Fibroblast of skin of right biceps (primary cell): ENCODE data around the gene MGAT5B.

ENCODE experiments used
- DNase-seq: peaks from one replicate; pipeline ENCODE4 v3.0.0-alpha.2; 2013

Gene MGAT5B

DNA sequence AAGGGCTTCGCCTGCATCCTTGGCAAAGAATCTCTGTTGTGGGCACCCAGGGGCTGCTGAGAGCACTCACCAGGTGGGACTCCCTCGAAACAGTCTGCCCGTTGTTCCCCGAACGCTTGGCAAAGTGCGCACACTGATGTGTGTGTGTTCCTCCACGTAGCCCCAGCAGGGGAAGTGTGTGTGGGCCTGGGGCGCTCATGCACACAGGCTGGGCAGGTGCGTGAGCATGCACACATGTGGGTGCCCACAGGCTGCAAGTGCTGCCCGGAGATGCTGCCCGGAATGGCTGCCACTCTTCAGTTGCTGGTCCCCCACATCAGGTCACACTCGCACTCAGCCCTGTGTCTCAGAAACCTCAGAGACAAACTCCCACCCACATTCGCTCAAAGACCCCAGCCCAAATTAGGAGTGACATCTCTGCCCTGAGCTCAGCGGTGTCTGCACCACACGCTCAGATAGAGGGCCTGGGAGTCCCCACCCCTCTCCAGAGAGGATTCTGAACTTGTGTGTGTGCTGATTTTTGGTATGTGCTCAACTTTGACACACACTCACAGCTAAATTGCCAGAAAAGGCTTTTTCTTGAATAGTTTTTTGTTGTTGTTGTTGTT lies 119.4 kb downstream of the MGAT5B start:
- no peak for DNase-seq

DNA sequence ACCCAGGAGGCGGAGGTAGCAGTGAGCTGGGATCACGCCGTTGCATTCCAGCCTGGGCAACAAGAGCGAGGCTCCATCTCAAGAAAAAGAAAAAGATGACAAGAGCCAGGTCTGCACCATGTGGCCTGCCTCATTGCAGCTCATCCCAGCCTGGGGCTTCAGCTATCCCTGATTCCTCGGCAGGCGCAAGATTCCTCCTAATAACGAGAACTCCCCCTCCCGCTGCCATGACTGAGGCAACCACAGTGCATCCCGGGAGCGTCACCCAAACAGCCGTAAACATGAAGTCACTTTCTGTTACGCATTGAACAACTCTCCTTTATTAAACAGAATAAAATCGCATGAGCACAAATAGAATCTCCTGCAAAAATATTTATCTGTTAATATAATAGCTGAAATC lies 120.6 kb downstream of the MGAT5B start:
- no peak for DNase-seq

DNA sequence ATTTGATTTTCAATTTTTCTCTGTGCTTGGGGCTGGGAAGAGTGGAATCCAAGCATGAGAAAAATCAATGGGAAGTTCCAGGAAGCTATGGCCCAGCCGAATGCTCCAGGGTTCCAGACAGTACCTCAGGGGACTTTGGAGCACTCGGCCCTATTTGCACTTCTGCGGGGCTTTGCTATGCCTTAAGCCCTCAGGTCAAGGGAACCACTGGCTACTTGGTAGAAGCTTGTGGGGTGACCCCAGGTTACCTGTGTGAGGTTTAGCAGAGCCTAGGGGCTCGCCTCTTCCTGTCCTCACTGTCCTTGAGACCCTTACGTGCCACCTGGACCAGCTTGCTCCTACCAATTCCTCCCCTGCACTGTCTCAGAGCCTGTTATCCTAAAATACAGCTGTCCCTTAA lies 121.3 kb downstream of the MGAT5B start:
- DNase-seq = no peak

DNA sequence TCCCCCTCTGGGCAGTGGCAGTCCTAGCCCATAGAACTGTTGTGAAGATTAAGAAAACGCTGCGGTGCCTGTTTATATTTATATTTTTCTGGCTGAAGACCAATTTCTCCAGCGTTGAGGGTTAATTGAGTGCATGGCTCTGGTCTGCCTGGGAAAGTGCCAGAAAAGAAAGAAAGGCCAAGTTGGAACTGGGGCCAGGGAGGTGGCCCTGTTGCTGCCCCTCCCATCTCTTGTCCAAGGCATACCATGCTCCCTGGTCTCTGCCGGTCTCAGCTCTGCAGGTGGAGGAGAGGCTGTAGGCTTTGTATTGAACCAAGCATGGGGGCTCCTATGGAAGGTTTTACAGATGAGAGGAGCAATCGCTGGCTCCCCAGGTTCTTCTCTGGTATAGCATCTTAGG lies 124.7 kb downstream of the MGAT5B start:
- no peak for DNase-seq

DNA sequence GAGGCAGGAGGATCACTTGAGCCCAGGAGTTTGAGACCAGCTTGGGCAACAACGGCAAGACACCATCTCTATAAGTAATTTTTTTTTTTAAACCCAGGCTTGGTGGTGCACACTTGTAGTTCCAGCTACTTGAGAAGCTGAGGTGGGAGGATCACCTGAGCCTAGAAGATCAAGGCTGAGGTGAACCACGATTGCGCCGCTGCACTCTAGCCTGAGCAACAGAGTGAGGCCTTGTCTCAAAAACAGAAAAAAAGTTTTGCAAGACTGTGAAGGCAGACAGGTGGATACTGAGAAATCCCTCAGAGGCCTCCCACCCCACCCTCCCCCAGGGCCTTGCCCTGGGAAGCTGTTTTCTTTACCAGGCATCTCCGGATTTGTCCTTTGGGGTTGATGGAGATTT lies 125.4 kb downstream of the MGAT5B start:
- DNase-seq = no peak

DNA sequence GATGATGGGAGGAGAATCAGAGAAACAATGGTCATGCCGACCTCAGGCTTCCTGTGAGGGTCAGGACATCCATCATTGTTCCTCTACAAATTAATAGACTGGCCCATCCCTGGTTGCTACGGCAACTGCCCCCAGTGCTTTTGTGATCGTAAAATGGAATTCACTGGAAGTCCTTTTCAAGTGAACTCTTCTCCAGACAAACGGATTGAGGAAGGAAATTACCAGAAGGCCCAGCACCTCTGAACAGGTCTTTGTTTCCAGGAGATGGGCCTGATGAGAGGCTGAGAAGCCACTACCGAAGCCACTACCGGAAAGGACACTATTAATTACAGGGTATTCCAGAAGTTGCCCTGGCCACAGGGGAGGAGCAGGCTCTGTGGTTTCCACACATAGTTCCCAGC lies 126.0 kb downstream of the MGAT5B start:
- no peak for DNase-seq

DNA sequence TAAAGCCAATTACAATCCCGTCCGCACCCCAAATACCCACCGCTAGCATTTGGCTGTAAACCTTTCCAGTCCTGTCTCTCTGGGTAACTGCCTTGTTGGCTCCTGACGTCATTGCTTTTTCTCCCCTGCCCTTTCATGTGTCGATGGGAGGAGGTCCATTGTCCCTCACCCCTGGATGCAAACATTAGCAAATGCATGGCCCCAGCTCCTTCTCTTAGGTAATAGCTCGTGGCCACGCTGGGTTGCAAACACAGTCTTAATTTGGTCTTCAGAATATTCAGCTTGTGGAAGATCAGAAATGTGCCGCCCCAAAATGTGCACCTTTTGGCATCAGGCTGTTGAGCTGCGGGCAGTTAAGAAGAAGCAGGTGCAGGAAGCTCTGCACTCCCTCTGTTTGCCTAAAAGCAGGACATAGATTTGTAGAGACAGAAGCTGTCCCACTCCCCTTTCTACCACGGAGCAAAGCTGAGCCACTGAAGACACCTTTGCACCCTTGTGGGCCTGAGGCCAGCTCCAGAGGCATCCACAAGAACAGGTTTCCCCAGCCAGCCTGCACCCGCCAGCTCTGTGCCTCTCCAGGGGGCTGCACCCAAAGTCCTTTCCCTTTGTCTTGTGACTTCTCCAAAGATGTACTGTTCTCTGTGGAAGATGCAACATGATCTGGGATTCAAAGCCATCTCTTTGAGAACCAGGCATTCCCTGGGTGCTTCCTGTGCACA lies 127.3 kb downstream of the MGAT5B start:
- DNase-seq = no peak

DNA sequence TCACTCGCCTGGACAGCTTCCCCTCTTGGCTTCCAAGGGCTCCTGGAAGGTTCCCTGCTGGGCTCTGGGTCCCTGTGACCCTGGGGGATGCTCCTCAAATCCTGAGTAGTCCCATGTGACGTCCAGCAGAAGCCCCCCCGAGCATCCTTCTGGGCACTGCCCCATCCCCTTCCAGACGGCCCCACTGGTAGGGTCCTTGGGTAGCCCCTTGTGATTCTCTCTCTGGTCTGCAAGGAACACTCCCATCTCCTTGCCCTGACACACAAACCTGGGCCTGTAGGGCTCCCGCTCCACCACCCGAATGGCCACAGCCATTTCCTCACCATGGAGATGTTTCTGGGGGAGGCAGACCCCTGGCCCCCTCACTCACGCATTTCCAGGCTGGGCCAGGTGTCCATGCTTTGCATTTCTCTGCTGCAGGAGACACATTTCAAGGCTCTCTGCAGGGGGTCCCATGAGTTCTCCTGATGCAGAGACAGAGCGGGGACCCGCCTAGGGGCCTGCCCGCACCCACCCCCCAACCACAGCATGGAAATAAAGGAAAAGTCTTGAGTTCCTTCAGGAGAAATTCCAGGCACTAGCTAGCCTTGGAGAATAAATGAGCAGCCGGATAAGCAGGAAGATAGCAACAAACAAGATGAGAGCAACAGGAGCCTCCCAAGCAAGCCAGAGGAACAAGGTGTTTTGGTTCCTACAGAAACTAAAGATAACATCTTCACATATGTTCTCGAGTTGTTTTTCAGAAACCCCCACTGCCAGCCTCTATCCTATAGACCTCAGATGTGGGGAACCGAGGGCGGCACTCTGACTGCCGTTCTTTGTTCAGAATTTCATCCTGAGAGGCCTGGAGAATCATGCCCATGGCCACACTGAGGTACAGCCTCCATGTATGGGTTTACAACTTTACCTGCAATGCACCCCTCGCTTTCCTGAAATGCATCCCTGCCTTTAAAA lies 128.8 kb downstream of the MGAT5B start:
- DNase-seq = no peak

DNA sequence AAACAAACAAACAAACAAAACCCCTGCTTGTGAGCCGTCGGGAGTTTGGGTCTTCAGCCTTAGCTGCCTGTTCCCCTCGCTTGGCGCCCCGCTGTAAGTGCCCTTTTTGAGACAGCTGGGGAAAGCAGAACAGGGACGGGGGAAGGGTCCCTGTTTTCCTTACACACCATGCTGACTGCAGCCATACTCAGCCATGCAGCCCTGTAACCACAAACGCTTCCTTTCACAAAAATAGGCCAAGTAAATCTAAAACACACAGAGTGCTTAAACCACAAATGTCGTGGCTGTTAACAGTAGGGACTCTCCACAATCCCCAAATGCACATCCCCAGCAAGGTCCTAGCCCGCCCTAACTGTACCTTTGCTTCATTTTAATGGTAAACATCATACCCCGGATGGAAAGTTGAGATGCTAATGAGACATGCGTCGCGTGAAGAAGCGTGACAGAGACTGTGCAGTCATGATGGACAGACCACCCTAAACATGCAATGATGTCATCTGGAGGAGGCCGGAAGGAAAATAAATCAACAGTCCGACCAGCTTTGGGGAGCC lies 129.9 kb downstream of the MGAT5B start:
- peak; percentile 46 for DNase-seq

DNA sequence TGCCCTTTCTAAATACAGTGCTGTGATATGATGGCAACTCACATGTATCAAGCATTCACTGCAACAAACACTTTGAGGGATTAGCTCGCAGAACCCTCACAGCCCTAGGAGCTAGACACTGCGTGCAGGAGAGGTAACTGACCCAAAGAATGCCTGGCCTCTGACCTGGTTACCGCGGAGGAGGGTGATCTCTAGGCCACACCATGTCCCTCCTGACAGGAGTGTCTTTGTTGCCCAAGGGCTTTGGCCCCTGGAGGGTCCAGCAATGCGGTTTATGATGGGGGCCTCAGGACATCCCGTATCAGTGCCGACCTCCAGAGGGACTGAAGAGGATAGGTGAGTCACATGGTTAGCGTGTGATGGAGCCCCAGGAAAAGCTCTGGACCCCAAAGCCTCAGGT lies 130.6 kb downstream of the MGAT5B start:
- no peak for DNase-seq
